IPS-18c (cell line): ENCODE results near the gene FRRS1L.

Source experiments
- H3K4me3 ChIP-seq: 2 replicates; pipeline ENCODE4 v1.7.0; 2013; ENCODE audit warnings: low read depth, mild to moderate bottlenecking, low read length, moderate library complexity; ENCODE audit not compliant: insufficient read depth
- H3K9me3 ChIP-seq: one replicate; pipeline ENCODE4 v1.6.1; 2013; ENCODE audit warnings: mild to moderate bottlenecking, low read length, moderate library complexity; ENCODE audit not compliant: control insufficient read depth, insufficient read depth

The FRRS1L gene

DNA sequence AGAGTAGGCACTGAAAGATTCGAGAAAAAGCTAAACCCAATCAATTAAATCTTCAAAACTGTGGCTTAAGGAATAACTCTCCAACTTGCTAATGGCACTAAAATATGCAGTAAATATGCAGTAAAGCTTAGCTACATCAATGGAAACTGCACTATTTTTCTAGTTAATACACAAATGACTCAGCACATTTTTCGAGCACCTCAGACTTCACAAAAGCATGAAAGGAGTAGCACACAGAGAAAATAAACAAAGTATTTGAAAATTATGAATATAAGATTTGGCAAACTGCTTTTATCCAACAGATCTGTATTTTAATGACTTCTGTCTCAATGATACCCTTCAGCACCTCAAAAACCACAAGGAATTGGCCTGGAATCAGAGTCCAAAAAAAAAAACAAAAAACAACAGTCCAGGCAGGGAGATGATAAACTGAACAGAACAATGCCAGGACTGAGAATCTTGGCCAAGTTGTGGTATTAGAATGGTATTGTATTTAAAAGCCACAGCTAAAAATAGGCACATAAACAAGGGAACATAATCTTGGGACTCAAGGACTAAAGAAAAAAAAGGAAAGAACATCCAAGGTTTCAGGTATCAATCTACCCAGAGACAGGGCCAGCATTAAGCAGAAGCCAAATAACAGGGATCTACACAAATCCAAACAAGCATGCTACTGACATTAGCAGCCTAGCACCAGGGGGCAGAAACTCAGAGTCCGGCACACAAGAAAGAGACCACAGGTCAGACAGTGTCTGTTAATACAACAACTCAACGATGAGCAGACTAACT, 68.7 kb downstream of the FRRS1L start:
- Histone ChIP-seq H3K9me3 (peaks cover 3% of the 10 kb centered on the region), H3K4me3 (no peak overlapping the region)

- Histone ChIP-seq H3K9me3 (peaks cover 3% of the 10 kb centered on the region), H3K4me3 (no peak overlapping the region)
Observed at GRCh38 chr9:109097146-109097545, 69.9 kb downstream of the FRRS1L start.

DNA sequence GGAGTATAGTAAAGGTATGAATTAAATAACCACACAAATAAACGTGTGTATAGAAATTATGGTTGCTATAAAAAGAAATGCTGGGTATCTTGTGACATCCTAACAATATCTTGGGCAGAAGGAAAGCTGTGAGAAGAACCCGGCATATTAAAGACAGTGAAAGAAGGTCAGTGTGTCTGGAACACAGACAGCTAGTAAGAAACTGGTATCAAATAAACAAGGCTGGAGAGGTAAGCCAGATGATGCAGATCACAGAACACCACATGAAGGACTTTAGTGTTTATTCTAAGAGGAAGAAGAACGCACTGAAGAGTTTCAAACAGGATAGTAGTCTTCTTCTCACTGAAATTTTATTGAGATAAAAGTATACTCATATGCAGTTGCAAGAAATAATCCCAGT, 71.7 kb downstream of the FRRS1L start:
- H3K4me3 ChIP-seq: no peak overlapping the region
- peaks cover 3% of the 10 kb centered on the region for H3K9me3 ChIP-seq

GRCh38 chr9:109094268-109094667, 72.8 kb downstream of the FRRS1L start:
- Histone ChIP-seq H3K9me3 (peaks cover 3% of the 10 kb centered on the region), H3K4me3 (no peak overlapping the region)

DNA sequence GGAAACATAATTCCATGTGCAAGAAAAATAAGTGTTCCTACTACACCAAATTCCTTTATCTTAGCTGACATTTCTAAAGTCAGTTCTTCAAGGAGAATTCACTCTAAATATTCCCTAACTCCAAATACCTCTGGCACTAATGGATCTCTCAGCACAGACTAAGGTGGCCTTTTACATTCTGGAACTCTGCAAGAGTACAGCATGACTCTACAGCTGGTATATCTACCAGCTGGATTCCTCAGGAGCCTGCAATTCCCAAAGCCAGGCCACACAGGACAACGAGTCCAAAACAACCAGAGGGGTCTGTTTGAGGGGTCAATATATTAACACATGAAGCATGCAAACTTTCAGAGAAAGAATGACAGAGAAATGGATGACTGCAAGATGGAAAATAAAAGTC, 74.5 kb downstream of the FRRS1L start:
- no peak overlapping the region for H3K4me3 ChIP-seq

GRCh38 chr9:109092051-109092580, 74.9 kb downstream of the FRRS1L start:
- no peak overlapping the region for H3K4me3 ChIP-seq
- H3K9me3 ChIP-seq: peaks cover 3% of the 10 kb centered on the region

More for the DNA sequence above, 74.5 kb downstream of the FRRS1L start:
- peaks cover 3% of the 10 kb centered on the region for H3K9me3 ChIP-seq

GRCh38 chr9:109088221-109088620, 78.8 kb downstream of the FRRS1L start:
- no peak overlapping the region for H3K4me3 ChIP-seq
- no peaks in the 10 kb centered on the region for H3K9me3 ChIP-seq

DNA sequence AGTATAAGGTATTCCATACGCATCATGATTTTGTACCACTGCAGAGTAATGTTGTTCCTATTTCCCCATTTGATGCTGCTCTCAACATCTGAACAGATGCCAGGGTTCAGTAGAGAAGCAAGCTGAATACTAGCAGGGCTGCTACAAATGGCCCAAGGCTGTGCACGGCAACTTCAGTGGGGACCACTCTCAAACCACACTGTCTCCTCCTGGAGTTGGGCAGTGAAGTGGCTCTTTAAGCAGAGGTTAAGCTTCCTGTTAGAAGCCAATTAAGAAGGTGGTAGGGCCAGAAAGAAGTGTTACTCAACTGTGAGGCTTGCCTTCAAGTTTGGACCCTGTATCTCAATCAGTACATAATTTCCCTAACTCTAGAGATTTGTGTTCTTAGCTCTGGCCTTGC, 79.3 kb downstream of the FRRS1L start:
- H3K4me3 ChIP-seq: no peak overlapping the region
- H3K9me3 ChIP-seq: no peaks in the 10 kb centered on the region

- no peaks in the 10 kb centered on the region for H3K9me3 ChIP-seq
- H3K4me3 ChIP-seq: no peak overlapping the region
Observed at GRCh38 chr9:109086221-109086620, 80.8 kb downstream of the FRRS1L start.

- Histone ChIP-seq H3K9me3 (no peaks in the 10 kb centered on the region), H3K4me3 (no peak overlapping the region)
Observed at GRCh38 chr9:109085510-109085909, 81.5 kb downstream of the FRRS1L start.

- Histone ChIP-seq H3K4me3 (no peak overlapping the region), H3K9me3 (no peaks in the 10 kb centered on the region)
Observed at GRCh38 chr9:109083813-109084405, 83.1 kb downstream of the FRRS1L start.

DNA sequence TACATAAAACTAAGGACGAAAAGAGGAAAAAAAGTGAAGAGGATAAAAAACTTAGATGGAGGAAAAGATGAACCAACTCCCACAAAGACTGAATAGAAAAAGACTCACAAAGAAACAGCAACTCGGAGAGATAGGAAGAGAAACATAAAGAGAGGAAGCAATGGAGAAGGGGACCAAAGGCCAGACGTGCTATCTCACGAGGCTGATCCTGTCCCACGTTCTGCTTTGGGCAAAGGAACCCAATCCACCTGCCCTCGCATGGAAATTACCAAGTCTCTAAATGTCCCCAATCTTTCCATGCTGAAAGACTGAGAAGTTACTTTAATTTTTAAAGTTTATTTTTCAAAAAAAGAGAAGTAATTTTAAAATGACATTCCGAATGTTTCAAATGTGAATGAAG, 83.9 kb downstream of the FRRS1L start:
- no peaks in the 10 kb centered on the region for H3K9me3 ChIP-seq

DNA sequence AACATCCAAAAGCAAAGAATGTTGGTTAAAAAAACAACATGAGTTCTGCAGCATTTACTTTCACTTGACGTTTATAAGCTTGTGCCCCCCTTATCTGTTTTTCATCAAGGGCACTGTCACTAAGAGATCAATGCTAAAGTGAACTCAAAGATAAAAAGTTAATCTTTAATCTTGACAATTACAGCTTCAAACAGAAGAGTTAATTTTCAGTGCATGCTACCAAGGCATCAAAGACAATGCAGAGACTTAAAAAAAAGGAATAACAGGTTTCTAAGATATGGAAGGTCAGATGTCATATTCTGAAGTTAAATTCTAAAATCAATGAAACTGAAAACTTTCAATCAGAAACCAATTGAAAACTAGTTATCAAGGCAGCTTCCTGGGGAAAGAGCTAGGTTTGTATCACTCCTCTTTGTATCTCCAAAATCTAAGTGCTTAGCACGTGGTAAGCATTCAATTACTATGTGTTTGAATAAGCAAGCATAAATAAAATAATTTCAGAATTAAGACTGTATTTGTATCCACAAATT, 84.9 kb downstream of the FRRS1L start:
- Histone ChIP-seq H3K4me3 (no peak overlapping the region), H3K9me3 (no peaks in the 10 kb centered on the region)

More for the DNA sequence above, 83.9 kb downstream of the FRRS1L start:
- no peak overlapping the region for H3K4me3 ChIP-seq
